ENCODE data around the gene CFAP20. TPM values are rescaled to one million over a fixed set of nuclear protein-coding genes. Genes with fewer than 3 reads are reported as not detected.
"Not testable (repeated sequence)": the region's sequence is repeated elsewhere in the genome, so short reads cannot be mapped to it uniquely, and the experiment has no call there.

The CFAP20 gene
- total RNA-seq, 1 experiment from 2014 or later = 60.4 TPM

GRCh38 chr16:58074657-58075056 is 54.5 kb downstream of the CFAP20 start:
- H3K56ac ChIP-seq (ENCODE audit: insufficient read length, low read depth, low read length) = no peak overlapping the region
- TF ChIP-seq CTCF (conservative IDR thresholded peaks at IDR 0.05) = no peak
- no peak overlapping the region for H3T11ph ChIP-seq (ENCODE audit: low read length)
- peaks cover 0 to 7% (median 0%) of the 10 kb centered on the region in 3 experiments; a peak in 2 of 7 replicates for H3K36me3 Mint-ChIP-seq (ENCODE audit: insufficient read depth in 1 of 3, low read depth in 3 of 3)
- H2AFZ ChIP-seq (ENCODE audit: low read length) = no peak overlapping the region
- H3K23ac ChIP-seq (ENCODE audit: insufficient read length, low read depth, low read length) = no peak overlapping the region
- H2BK12ac ChIP-seq (ENCODE audit: insufficient read length, low read depth, low read length) = no peak overlapping the region
- H3K27me3 ChIP-seq (ENCODE audit: insufficient read depth, low read length) = no peaks in the 10 kb centered on the region
- no peaks in the 10 kb centered on the region for H3K4me1 ChIP-seq (ENCODE audit: insufficient read depth, low read length)
- H2BK15ac ChIP-seq (ENCODE audit: low read depth, low read length) = no peak overlapping the region
- WGBS (ENCODE audit: extremely low coverage, insufficient read length, low lambda C conversion rate) = no CpG with 5 or more reads among the region's 4 CpGs
- no peak overlapping the region for H4K5ac ChIP-seq (ENCODE audit: insufficient read length, low read depth, low read length)
- no peaks in the 10 kb centered on the region for H3K4me1 Mint-ChIP-seq
- no peak for DNase-seq
- no peak overlapping the region for H2AK5ac ChIP-seq (ENCODE audit: insufficient read length, low read length)
- no peak overlapping the region for H3K9ac ChIP-seq (ENCODE audit: extremely low read depth, insufficient read length, low read length)
- no peak overlapping the region for H4K8ac ChIP-seq (replicated peaks; ENCODE audit: insufficient read length, low read depth, low read length)
- H3K18ac ChIP-seq (ENCODE audit: insufficient read length, low read depth, low read length) = no peak overlapping the region
- no peaks in the 10 kb centered on the region for H3K9me3 ChIP-seq (ENCODE audit: control insufficient read depth, low read depth, low read length)
- H4K91ac ChIP-seq (ENCODE audit: insufficient read length, low read depth, low read length) = no peak overlapping the region
- no peak overlapping the region for H2BK120ac ChIP-seq (ENCODE audit: low read depth, low read length, poor library complexity, severe bottlenecking)
- no peaks in the 10 kb centered on the region for H4K20me1 ChIP-seq (ENCODE audit: control insufficient read depth, insufficient read depth, insufficient read length)
- no peak overlapping the region for H3K14ac ChIP-seq (ENCODE audit: insufficient read depth, low read length)
- H3K4me3 Mint-ChIP-seq = no peak overlapping the region
- no peaks in the 10 kb centered on the region; the same call in none of the 2 replicates for H3K27me3 Mint-ChIP-seq (ENCODE audit: low read depth)
- no peak overlapping the region for H3K27ac Mint-ChIP-seq
- H3K79me1 ChIP-seq (ENCODE audit: insufficient read depth, low read depth, low read length, poor library complexity, severe bottlenecking) = no peaks in the 10 kb centered on the region
- H3K27ac ChIP-seq (ENCODE audit: insufficient read length, low read depth, low read length) = no peak overlapping the region
- no peaks in the 10 kb centered on the region for H3K79me2 ChIP-seq (ENCODE audit: insufficient read depth, low read length)
- no peak overlapping the region for H2BK5ac ChIP-seq (ENCODE audit: insufficient read length, low read length)
- no peak overlapping the region for H3K4me2 ChIP-seq (ENCODE audit: insufficient read depth, insufficient read length, low read length)
- H2BK20ac ChIP-seq (ENCODE audit: low read depth, low read length, poor library complexity, severe bottlenecking) = no peak overlapping the region
- peaks cover 9 to 11% of the 10 kb centered on the region in 2 experiments; a peak in 3 of 5 replicates for H3K9me3 Mint-ChIP-seq
- no peaks in the 10 kb centered on the region for H3K23me2 ChIP-seq (ENCODE audit: insufficient read length, low read depth, low read length, poor library complexity, severe bottlenecking)
- H3K4ac ChIP-seq (ENCODE audit: low read depth, low read length) = no peak overlapping the region

GRCh38 chr16:58073086-58073485 is 56.1 kb downstream of the CFAP20 start:
- H3K4me3 Mint-ChIP-seq; H3K4ac ChIP-seq (ENCODE audit: low read depth, low read length); H4K5ac ChIP-seq (ENCODE audit: insufficient read length, low read depth, low read length); H2BK12ac ChIP-seq (ENCODE audit: insufficient read length, low read depth, low read length); H4K91ac ChIP-seq (ENCODE audit: insufficient read length, low read depth, low read length); H3T11ph ChIP-seq (ENCODE audit: low read length); H2BK120ac ChIP-seq (ENCODE audit: low read depth, low read length, poor library complexity, severe bottlenecking); H3K56ac ChIP-seq (ENCODE audit: insufficient read length, low read depth, low read length); DNase-seq; H4K20me1 ChIP-seq (ENCODE audit: control insufficient read depth, insufficient read depth, insufficient read length); H3K79me2 ChIP-seq (ENCODE audit: insufficient read depth, low read length); H3K79me1 ChIP-seq (ENCODE audit: insufficient read depth, low read depth, low read length, poor library complexity, severe bottlenecking); H2BK5ac ChIP-seq (ENCODE audit: insufficient read length, low read length); H2BK15ac ChIP-seq (ENCODE audit: low read depth, low read length); H3K9ac ChIP-seq (ENCODE audit: extremely low read depth, insufficient read length, low read length); H3K23me2 ChIP-seq (ENCODE audit: insufficient read length, low read depth, low read length, poor library complexity, severe bottlenecking); H3K27me3 Mint-ChIP-seq (ENCODE audit: low read depth); H3K27ac Mint-ChIP-seq; H3K14ac ChIP-seq (ENCODE audit: insufficient read depth, low read length); H3K36me3 Mint-ChIP-seq (ENCODE audit: insufficient read depth in 1 of 3, low read depth in 3 of 3); H4K8ac ChIP-seq (replicated peaks; ENCODE audit: insufficient read length, low read depth, low read length); H3K4me1 ChIP-seq (ENCODE audit: insufficient read depth, low read length); H3K18ac ChIP-seq (ENCODE audit: insufficient read length, low read depth, low read length); H3K27ac ChIP-seq (ENCODE audit: insufficient read length, low read depth, low read length); H2AFZ ChIP-seq (ENCODE audit: low read length); H3K23ac ChIP-seq (ENCODE audit: insufficient read length, low read depth, low read length); H3K4me1 Mint-ChIP-seq; H2AK5ac ChIP-seq (ENCODE audit: insufficient read length, low read length); H3K9me3 ChIP-seq (ENCODE audit: control insufficient read depth, low read depth, low read length); H3K27me3 ChIP-seq (ENCODE audit: insufficient read depth, low read length); H2BK20ac ChIP-seq (ENCODE audit: low read depth, low read length, poor library complexity, severe bottlenecking); H3K4me2 ChIP-seq (ENCODE audit: insufficient read depth, insufficient read length, low read length): not testable (repeated sequence)
- no CpG with 5 or more reads among the region's 2 CpGs for WGBS (ENCODE audit: extremely low coverage, insufficient read length, low lambda C conversion rate)
- H3K9me3 Mint-ChIP-seq = peaks cover 9 to 13% of the 10 kb centered on the region in 2 experiments; a peak in 3 of 5 replicates

Measured in H9 (cell line).